ENCODE data around the gene C1QTNF3.
"Not testable (repeated sequence)": the region's sequence is repeated elsewhere in the genome, so short reads cannot be mapped to it uniquely, and the experiment has no call there.

Gene C1QTNF3, protein sequence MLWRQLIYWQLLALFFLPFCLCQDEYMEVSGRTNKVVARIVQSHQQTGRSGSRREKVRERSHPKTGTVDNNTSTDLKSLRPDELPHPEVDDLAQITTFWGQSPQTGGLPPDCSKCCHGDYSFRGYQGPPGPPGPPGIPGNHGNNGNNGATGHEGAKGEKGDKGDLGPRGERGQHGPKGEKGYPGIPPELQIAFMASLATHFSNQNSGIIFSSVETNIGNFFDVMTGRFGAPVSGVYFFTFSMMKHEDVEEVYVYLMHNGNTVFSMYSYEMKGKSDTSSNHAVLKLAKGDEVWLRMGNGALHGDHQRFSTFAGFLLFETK

DNA sequence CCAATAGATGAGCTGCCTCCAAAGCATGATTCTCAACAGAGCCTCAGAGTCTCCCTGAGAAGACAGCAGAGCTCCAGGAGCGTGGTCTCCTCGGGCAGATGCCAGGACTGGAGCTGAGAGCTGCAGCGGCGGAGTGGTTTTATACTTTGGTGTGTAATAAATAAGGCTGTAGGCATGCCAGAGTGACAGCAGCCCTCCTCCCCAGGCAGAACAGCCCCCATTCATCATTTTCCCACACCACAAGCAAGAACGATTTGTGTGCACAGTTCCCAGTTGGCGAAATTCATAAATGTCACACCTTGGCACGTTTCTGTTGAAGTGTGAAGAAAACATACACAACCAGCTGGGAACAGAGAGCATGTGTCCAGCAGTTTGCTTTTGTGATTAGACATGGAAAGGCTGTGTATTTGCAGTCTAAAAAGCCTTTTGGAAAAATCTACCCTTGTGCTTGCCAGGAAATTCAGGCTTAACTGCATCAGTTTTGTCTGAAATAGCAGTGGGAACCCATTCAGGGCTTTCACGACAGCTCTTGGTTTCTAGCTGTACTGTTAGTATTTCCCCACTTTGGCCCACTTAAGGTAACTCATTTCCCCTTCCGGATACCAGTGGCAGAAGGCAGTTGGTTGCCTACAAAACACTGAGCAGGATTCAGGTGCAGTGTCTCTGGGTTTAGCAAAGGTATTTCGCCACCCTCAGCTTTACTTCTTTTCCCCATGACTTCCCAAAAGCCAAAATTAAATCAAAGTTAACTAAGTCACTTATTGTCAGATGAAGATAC lies at the start of gene C1QTNF3:
TSS of gene C1QTNF3 (minus strand) at position 115 of the 778 bp plus-strand sequence. CDS start at position 27, 88 bp downstream.
- FAIRE-seq: no peak

DNA sequence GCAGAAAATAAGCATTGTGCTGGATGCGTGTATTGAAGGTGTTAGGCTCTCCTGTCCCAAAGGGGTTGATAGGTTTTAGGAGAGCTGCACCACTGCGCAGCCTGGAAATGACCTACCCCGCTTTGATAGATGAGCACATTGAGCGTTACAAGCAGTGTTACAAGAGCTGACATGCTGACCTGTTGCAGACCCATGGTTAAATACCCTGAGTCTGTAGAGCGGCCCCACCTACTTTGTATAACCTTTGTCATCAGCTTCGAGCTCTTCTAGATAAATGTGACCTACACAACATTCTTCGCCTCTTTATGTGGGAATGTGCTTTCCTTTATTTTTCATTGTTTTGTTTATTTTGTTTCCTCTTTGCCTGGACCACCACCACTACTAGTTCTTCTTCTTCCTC lies 48.0 kb upstream of the C1QTNF3 start:
- not testable (repeated sequence) for FAIRE-seq

DNA sequence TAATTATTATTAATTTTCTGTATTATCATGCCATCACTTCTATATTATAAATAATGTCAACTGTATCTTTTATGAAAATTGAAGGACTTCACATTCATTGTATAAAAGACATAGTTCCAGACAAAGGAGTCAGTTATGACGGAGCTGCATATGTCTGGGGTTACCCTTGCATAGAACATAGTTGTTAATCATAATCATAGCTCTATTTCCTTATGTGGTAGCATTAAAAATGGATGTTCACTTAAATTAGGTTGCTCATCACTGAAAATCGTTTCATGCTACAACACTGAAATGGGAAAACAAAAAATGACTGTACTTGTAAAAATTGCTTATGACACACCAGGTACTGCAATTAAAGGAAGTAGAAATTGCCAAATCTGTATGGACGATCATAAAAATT lies 46.8 kb upstream of the C1QTNF3 start:
- not testable (repeated sequence) for FAIRE-seq

DNA sequence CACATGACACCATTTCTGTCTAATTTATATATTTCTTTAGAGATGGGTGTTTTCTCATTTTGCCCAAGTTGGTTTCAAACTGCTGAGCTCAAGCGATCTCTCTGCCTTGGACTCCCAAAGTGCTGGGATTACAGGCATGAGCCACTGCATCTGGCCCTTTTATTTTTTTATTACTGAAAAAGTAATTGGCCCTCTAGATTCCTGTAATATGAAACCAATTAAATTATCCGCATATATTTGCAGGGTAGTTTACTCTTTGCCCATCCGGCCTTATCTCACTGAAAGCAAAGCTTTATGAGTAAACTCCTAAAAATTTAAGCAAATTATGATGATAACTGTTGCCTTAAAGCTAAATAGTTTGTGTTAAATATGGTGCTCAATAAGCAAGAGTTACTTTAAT lies 44.7 kb upstream of the C1QTNF3 start:
- FAIRE-seq: not testable (repeated sequence)

DNA sequence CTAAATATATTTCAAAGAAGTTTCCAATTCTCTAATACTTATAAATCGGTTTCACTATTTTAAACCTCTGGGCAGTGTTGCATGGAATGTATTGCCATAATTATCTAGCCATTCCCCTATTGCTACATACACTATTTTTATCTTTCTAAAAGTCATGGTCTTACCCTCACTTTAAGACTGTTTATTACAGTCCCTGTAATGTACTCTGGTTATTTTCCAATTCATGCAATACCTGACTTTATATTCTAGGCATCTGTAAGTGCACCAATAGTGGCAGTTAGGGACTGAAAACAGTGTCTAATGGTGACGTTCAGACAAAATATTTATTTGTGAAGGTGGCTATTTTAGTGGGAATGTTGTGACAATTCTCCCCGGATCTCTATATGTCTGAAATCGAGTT lies 40.9 kb upstream of the C1QTNF3 start:
- not testable (repeated sequence) for FAIRE-seq

DNA sequence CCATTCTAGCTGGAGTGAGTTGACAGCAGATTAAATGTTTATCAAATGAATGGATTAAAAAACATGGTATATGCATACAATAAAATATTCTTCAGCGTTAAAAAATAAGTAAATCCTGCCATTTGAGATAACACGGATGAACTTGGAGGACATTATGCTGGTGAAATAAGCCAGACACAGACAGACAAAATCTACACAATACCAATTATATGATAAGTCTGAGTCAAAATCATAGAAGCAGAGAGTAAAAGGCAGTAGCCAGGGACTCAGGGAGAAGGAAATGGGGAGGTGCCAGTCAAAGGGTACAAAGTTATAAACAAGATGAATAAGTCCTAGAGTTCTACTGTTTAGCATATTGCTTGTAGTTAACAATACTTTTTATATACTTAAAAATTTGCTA lies 36.5 kb upstream of the C1QTNF3 start:
- not testable (repeated sequence) for FAIRE-seq

DNA sequence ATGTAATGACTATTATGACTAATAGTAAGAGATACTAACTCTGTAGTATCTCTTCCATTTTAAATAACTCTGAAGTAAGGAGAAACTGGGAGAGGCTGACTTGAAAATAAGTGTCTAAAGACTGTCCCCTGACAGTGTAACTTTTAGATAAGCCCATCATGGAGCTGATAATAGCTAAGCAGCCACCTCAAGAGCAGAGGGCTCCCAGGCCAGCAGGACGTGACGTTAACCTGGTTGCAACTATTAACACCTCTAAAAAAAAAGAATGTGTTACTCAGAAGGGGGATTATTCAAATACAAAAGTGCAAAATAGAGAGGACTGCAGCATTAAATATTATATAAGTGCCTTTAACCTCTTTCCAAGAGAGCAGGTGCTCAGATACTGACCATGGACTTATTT lies 34.6 kb upstream of the C1QTNF3 start:
- not testable (repeated sequence) for FAIRE-seq

DNA sequence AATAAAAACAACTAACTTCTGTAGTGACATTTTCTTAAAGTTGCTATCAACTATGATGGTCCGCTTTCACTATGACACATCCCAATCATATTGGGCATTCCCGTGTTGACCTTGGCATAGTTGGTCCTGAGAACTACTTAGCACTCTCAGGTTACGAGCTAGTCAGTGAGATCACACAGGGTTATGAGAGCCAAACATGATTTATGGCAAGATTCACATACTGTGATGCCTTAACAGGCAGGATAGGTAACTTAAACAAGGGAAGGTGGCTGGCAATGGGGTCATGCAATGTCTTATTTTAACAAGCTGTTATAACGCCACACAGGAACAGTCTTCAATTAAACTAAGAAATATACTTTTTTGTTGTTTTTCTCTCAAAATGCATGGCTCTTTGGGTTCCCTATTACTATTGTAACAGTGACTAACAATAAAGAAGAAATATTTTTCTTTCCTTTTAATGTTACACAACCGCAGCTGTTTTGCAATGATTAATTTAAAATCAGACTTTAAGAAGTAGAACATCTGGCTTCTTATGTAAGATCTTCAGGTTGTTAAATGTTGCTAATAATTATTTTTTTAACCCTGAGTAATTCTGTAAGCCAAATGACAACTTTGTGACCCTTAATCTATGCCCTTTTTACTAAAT lies 33.8 kb upstream of the C1QTNF3 start:
- not testable (repeated sequence) for FAIRE-seq

DNA sequence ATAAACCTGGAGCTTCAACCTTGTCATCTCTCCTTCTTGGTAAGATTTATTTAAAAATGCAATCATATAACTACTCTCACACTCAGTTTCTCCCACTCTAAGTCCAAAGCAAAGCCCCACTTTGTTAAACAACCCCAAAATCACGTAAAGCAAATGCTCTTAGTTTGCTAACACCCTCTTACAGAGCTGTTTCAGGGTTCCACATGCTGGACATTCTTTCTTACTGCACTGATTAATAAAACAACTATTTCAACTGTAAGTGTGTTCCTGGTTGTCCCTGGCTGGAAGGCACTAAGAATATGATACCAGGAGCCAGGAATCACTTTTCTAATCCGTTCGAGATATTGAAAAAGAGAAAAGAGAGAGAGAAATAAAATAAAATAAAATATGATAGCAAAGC lies 31.5 kb upstream of the C1QTNF3 start:
- FAIRE-seq: not testable (repeated sequence)

DNA sequence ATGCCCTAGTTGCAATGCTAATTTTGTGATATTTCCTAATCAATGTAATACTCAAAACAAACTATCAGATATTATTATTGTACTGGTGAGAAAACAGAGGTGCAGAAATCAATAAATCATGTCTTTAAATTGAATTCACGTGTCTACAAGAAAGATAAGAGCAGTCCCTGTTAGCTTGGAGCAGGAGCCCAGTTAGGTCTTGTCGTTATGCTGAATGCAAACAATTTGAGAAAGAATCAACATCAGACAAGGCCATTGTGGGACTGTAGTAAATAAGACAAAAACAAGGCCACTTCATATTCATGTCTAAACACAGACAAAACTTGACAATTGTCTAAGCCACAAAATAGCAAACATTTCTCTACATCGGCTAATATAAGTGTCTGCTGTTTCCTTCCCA lies 31.1 kb upstream of the C1QTNF3 start:
- not testable (repeated sequence) for FAIRE-seq

DNA sequence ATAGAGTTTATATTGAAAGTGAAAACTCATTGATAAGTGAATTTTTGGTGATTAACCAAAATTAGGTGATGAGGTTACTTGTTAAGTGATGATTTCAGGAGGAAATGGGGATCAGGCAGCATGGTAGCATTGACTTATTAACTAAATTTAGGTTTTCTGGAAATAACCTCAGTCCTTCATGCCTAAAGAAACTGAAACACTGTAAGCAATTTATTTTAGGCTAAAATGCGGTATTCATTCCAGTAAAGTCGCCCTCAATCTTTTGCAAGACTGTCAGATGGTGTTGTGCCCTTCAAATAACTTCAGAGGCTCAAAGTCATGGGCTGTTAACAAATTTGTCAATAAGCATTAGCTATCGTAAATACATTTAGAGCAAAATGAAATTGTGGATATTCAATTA lies 27.6 kb upstream of the C1QTNF3 start:
- FAIRE-seq: not testable (repeated sequence)

DNA sequence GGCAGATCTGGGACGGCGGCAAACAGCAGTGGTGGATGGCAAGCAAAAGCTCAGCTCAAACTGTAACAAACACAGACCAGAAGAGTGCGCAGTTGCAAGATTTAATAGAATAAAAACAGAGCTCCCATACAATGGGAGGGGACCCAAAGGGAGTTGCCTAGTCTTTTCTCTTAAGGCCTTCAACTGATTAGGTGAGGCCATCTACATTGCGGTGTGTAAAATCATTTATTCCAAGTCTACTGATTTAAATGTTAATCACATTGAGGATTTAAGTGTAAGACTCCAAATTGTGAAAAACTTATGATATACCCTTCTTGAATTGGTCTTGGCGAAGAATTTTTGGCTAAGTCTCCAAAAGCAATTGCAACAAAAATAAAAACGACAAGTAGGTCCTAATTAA lies 21.6 kb upstream of the C1QTNF3 start:
- no peak for FAIRE-seq

DNA sequence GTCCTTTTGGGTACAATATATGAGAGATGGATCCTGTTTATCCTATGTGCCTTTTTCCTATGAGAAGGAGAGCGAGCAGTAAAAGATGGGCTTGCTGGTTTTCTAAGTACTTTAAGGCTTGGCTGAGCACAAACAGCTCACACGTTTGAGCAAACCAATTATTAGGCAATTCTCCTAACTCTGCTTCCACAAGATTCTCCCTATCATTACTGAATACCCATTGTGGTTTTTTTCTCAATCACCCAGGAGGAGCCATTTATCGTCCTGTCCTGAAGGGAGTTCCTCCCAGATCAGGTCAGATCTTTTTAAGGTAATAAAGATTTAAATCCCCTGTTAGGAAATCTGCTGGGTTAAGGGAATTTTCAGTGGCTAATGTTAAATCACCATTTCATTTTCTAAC lies 19.4 kb upstream of the C1QTNF3 start:
- FAIRE-seq: no peak

DNA sequence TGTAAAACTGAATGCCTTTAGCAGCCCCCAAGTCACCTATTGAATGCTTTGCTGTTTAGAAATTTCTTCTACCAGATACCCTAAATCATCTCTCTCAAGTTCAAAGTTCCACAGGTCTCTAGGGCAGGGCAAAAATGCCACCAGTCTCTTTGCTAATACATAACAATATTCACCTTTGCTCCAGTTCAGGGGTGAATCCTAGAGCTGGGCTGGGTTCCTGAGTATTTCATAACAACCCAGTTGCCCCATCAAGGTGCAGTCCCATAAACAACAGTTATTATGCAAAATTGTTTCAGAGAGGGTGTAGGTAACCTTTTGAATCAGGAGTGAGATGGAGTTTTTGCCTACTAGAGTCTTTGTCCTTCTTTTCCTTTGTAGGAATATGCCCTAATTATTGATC lies 19.0 kb upstream of the C1QTNF3 start:
- FAIRE-seq: no peak

DNA sequence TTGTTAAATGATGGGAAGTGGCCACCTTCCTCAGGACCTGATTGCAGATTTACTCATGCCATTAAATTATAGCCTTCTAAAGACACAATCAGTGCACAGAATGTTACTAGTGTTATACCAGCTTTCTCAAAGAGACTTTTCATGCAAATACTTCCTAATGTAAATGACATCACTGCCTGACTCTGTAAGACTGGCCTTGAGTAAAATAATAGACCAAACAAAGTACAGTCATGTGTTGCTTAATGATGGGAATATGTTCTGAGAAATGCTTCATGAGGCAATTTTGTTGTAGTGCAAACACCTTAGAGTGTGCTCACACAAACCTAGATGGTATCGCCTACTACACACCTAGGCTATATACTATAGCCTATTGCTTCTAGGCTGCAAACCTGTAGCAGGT lies 17.0 kb upstream of the C1QTNF3 start:
- no peak for FAIRE-seq

DNA sequence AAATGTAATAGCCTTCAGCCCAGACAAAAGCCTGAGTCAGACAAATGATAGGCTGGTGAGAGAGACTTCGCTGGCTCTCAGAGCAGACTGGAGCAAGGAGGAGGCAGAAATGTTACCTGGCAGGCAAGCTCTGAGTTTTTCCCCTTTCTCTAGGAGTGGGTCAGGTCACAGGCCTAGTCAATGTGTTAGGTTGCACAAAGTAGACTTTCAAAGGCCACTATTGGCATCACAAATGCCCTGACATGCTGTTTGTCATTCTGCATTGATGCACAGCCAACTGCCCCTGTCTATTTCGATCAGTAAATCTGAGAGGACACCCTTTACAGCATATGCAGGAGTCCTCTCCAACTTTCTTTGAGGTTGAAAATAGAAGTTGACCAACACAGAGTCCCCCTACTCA lies 15.5 kb upstream of the C1QTNF3 start:
- FAIRE-seq: no peak

DNA sequence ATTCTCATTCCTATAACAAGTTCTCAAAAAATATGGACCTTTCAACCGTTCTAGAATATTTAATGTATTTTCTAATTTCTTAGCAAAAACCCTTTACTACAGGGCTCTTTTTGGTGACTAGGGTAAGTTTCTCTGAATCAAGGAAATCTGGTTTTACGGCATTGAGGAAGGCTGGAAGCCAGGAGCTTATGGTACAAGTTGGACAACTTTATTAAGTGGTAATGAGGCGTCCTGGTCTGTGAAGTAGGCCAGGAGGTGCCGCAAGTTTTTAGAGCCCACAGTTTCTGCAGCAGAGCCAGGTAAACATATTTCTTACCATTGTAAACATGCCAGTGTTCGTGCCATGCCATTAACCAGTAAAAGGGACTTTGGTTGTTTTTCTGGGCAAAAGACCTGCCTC lies 14.6 kb upstream of the C1QTNF3 start:
- no peak for FAIRE-seq

DNA sequence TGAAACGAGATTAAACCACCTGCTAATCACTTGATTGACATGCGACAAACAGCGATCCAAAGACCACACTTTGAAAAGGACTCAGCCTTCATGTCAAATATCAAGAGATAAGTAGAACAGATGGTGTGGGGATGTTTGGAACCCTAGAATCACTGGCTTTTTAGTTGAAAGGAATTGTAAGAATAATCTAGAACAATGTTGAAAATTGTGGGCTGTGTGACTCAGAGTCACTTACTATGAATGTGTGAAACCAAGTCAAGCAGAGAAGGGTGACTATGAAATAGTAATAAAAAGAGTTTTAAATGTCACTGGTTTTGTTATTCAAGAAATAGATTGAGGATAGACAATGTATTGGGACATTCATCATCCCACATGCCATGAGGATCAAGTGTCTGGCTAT lies 14.1 kb upstream of the C1QTNF3 start:
- FAIRE-seq: no peak

DNA sequence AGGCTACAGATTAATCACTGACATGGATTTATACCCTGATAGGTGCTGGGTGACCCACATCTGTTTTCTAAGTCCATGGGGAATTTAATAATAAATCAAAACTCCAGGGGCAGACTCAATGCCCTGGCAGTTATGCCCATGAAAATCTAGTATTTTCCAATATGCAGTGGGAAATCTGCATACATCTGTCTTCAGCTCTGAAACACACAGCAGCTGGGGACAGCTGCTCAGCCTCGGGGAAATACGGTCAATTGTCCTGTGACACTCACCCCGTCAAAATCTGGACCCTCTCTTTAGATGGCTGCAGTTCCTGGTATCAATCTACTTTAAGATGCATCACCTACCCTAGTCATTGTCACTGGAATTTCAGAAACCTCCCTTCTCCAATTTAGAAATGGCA lies 12.7 kb upstream of the C1QTNF3 start:
- no peak for FAIRE-seq

DNA sequence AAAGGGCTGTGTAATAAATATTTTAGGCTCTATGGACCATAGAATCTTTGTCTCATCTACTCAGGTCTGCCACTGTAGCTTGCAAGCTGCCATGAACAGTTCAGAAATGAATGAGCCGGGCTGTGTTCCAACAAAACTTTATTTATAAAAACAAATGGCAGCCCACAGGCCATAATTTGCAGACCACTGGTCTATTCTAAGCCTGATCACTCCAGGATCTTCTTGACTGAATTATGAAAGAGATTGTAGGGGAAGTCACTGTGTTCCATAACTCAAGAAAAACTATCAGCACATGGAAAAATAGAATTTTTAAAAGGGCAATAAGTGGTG lies 11.4 kb upstream of the C1QTNF3 start:
- FAIRE-seq: no peak

DNA sequence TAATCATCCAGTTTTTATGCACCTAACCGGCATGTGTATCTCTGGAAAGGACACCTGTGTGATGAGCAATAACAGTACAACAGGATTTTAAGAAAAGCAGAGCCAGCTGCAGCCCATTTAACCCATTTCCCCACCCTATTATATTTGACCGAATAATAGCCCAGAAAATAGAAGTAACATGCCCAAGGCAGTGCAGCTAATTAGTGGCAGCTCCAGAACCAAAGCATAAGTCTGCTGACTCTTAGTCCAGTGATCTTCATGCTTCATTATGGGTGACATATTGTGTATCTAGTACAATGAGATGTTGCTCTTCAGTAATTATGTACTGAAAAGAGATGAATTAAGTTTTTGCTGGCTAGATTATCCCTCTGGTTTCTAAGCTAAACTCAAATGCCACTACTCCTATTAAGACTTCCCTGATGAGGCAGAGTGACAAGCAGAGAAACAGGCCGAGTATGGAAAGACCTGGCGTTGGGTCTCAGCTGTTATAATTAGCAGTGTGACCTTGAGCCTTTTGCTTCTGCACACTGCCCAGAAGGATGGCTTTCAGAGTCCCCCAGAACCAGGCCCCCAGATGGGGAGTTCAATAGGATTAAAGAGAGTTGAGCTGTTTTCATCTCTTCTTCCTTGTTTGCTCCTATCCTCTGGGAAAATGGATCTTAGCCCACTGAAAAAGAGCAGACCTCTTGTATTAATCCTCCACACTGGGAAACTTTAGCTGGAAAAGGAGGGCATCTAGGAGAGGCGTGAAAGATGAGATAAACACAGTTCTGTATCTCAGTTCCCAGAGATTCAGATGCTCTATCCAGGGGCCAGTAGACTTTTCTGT lies 10.8 kb upstream of the C1QTNF3 start:
- no peak for FAIRE-seq

DNA sequence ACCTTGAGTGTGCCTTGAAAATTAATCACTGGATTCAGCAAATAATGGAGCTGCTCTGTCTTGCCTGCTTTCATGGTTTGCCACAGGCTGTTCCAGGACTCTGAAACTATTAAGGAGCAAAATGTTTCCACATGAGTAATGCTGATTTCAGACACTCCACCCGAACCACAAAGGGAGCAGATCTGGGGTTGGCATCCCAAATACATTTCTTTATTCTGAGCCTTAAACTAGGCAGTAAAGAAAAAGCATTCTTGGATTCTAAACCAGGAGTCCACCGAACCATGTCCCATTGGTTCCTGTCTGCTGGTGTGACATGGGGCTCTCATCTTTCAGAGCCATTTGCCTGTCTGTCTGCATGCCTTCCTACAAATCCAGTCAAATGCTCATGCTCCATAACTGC lies 10.1 kb upstream of the C1QTNF3 start:
- FAIRE-seq: no peak

DNA sequence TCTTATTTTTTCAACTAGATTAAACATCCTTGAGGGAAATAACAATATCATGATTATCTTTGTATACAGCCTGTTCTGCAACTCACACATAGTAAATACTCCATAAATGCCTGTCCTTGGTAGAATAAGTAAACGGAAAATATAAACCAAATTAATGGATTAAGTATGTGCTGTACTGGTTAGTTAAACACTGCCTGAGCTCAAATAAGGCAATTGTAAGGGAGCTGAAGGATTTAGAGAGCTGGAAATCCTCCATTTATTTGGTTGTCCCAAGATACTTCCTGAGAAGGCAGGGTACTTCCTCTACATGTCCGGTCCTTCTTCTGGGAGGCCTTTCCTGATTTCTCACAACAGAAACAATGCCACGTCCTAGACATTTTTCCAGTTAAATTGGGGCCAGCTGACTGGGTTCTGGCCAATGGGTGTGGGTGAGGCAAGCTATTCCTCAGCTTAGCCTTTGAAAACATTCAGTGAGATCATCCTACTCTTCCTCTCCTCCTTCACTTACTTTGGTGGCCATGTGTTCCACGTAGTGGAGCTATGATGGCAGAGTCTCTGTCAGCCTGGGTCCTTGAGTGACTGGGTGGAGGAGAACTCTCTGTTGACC lies 8.5 kb upstream of the C1QTNF3 start:
- no peak for FAIRE-seq
